ENCODE data around the gene RPE65. TPM values are rescaled to one million over a fixed set of nuclear protein-coding genes. Genes with fewer than 3 reads are reported as not detected.
"Not testable (repeated sequence)": the region's sequence is repeated elsewhere in the genome, so short reads cannot be mapped to it uniquely, and the experiment has no call there.

Gene RPE65
- total RNA-seq, 1 donor from 2014 or later: not detected

DNA sequence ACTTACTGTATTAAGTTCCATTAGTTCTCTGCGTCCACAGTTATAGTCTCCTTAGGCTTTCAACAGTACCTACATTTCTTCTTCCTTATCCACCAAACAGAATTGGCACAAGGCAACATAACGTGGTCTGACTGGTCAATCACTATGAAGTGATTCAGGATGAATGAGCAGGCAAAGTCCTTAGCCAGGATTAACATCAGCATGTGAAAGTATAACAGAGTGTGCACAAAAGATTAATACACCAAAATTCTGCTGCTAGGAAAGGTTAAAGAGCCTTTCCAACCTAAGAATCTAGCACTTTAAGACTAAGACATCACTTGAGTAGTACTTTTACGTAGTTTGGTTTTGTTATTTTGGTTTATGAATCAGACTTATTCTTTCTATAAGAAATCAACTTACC lies 31.3 kb upstream of the RPE65 start:
- Mint-ChIP-seq H3K4me1 (ENCODE audit: unreplicated experiment) (peaks cover 5% of the 10 kb centered on the region), H3K36me3 (ENCODE audit: unreplicated experiment) (peaks cover 5% of the 10 kb centered on the region), H3K9me3 (ENCODE audit: unreplicated experiment) (no peaks in the 10 kb centered on the region), H3K27ac (ENCODE audit: unreplicated experiment) (no peak overlapping the region), H3K4me3 (ENCODE audit: unreplicated experiment) (no peak overlapping the region), H3K27me3 (ENCODE audit: unreplicated experiment) (no peaks in the 10 kb centered on the region)
- DNase-seq (ENCODE audit: extremely low spot score, unreplicated experiment): no peak
- TF ChIP-seq, protein P1, sequence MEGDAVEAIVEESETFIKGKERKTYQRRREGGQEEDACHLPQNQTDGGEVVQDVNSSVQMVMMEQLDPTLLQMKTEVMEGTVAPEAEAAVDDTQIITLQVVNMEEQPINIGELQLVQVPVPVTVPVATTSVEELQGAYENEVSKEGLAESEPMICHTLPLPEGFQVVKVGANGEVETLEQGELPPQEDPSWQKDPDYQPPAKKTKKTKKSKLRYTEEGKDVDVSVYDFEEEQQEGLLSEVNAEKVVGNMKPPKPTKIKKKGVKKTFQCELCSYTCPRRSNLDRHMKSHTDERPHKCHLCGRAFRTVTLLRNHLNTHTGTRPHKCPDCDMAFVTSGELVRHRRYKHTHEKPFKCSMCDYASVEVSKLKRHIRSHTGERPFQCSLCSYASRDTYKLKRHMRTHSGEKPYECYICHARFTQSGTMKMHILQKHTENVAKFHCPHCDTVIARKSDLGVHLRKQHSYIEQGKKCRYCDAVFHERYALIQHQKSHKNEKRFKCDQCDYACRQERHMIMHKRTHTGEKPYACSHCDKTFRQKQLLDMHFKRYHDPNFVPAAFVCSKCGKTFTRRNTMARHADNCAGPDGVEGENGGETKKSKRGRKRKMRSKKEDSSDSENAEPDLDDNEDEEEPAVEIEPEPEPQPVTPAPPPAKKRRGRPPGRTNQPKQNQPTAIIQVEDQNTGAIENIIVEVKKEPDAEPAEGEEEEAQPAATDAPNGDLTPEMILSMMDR (IDR thresholded peaks at IDR 0.05): no peak

DNA sequence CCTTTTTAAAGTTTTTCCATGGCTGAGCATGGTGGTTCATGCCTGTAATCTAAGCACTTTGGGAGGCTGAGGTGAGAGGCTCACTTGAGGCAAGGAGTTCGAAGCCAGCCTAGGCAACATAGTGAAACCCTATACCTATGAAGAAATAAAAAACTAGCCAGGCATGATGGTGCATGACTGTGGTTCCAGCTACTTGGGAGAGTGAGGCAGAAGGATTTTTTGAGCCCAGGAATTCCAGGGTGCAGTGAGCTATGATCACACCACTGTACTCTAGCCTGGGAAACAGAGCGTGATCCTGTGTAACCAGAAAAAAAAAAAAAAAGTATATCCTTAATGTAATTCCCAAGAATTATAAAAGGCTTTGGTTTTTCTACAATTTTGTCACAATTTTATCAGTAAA lies 29.7 kb upstream of the RPE65 start:
- Mint-ChIP-seq H3K27me3 (ENCODE audit: unreplicated experiment) (no peaks in the 10 kb centered on the region), H3K27ac (ENCODE audit: unreplicated experiment) (no peak overlapping the region), H3K36me3 (ENCODE audit: unreplicated experiment) (peaks cover 5% of the 10 kb centered on the region), H3K9me3 (ENCODE audit: unreplicated experiment) (no peaks in the 10 kb centered on the region), H3K4me1 (ENCODE audit: unreplicated experiment) (no peaks in the 10 kb centered on the region), H3K4me3 (ENCODE audit: unreplicated experiment) (no peak overlapping the region)
- TF ChIP-seq, protein P1 (IDR thresholded peaks at IDR 0.05): no peak
- no peak for DNase-seq (ENCODE audit: extremely low spot score, unreplicated experiment)

DNA sequence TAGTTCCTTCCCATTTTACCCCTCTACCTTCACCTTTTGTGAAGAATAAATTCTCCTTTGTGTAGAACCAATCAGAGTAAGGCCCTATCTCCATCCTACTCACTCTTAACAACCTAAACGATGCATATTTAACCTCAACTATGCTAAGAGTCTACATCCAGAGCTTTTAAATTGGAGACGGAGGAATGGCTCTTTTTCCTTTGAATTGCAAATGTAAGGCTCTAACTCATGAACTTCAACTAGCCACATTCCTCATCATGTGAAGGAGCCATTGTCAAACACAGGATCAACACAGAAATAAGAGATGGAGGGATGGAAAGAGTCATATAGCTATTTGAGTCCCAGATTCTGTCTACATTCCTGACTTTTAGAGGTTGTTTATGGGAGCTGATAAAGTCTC lies 28.9 kb upstream of the RPE65 start:
- peaks cover 7% of the 10 kb centered on the region for H3K36me3 Mint-ChIP-seq (ENCODE audit: unreplicated experiment)
- H3K4me3 Mint-ChIP-seq (ENCODE audit: unreplicated experiment): no peak overlapping the region
- H3K27me3 Mint-ChIP-seq (ENCODE audit: unreplicated experiment): no peaks in the 10 kb centered on the region
- no peak for DNase-seq (ENCODE audit: extremely low spot score, unreplicated experiment)
- H3K4me1 Mint-ChIP-seq (ENCODE audit: unreplicated experiment): no peaks in the 10 kb centered on the region
- no peaks in the 10 kb centered on the region for H3K9me3 Mint-ChIP-seq (ENCODE audit: unreplicated experiment)
- no peak overlapping the region for H3K27ac Mint-ChIP-seq (ENCODE audit: unreplicated experiment)
- TF ChIP-seq, protein P1 (IDR thresholded peaks at IDR 0.05): no peak

DNA sequence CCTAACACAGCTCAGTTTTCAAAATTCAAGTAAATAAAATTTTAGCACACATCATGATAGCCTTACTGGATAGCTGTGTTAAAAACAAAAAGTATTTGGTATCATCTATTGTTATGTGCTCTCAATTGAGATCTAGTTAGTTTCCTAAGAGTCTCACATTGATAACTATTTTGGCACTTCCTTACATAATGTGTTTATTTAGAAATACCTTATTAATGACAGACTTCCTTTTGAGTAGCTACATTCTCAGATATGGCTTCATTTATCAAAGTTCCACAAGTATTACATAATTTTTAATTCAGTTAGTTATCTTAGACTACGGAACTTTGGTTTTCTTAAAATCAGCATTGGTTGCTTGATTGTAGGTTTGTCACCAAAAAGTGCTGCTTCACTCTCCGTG lies 26.9 kb upstream of the RPE65 start:
- not testable (repeated sequence) for H3K4me3 Mint-ChIP-seq (ENCODE audit: unreplicated experiment); H3K27me3 Mint-ChIP-seq (ENCODE audit: unreplicated experiment); H3K4me1 Mint-ChIP-seq (ENCODE audit: unreplicated experiment); H3K27ac Mint-ChIP-seq (ENCODE audit: unreplicated experiment); H3K36me3 Mint-ChIP-seq (ENCODE audit: unreplicated experiment); DNase-seq (ENCODE audit: extremely low spot score, unreplicated experiment); H3K9me3 Mint-ChIP-seq (ENCODE audit: unreplicated experiment)

DNA sequence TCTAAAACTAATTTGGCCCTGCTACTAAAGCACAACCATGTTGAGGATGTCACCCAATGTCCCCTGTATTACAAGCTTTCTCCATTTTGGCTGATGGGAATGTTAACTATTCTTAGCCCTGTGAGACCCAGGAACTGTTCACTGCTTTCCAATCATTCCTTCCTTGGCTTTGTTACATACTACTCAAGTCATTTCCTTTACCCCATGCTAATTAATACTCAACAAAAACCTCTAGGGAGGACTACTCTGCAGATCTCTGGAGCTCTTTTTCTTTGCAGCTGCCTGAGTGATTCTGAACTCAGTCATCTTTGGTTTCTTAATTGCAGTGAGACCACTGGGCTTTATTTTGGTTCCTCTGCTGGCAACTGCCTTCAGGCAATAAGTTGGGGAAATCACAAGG lies 23.3 kb upstream of the RPE65 start:
- Mint-ChIP-seq H3K4me3 (ENCODE audit: unreplicated experiment) (no peak overlapping the region), H3K27ac (ENCODE audit: unreplicated experiment) (no peak overlapping the region), H3K36me3 (ENCODE audit: unreplicated experiment) (peaks cover 2% of the 10 kb centered on the region), H3K4me1 (ENCODE audit: unreplicated experiment) (no peaks in the 10 kb centered on the region), H3K9me3 (ENCODE audit: unreplicated experiment) (no peaks in the 10 kb centered on the region), H3K27me3 (ENCODE audit: unreplicated experiment) (no peaks in the 10 kb centered on the region)
- TF ChIP-seq, protein P1 (IDR thresholded peaks at IDR 0.05): no peak
- DNase-seq (ENCODE audit: extremely low spot score, unreplicated experiment): no peak

DNA sequence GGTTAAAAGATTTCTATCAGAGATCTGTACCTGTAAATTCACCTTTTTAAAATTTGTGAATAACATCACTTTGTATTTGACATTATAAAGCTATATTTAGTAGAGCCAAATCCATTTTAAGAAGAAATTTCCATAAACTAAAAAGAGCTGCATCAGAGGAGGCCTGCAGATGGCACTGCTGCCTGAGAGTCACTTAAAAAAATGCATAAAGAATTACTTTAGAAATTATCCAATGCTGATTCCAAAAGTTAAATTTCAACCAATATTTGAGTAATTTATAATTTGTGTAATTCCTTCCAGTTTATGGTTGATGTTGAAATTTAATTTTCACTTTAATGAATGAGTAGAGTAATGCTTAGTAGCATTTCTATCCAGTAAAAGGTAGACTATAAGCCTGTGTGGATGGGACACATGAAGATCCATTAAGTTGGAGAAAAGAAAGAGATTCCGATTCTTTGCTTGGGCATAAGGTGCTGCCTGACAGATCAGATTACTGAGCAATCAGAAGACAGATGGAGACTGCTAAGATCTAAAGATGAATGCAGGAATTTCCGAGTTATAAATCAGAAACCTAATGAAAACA lies 20.7 kb upstream of the RPE65 start:
- H3K27me3 Mint-ChIP-seq (ENCODE audit: unreplicated experiment): no peaks in the 10 kb centered on the region
- no peak for DNase-seq (ENCODE audit: extremely low spot score, unreplicated experiment)

More for the DNA sequence above, 20.7 kb upstream of the RPE65 start:
- H3K27ac Mint-ChIP-seq (ENCODE audit: unreplicated experiment): no peak overlapping the region
- H3K9me3 Mint-ChIP-seq (ENCODE audit: unreplicated experiment): no peaks in the 10 kb centered on the region
- no peak overlapping the region for H3K4me3 Mint-ChIP-seq (ENCODE audit: unreplicated experiment)
- TF ChIP-seq, protein P1 (IDR thresholded peaks at IDR 0.05): peak; percentile 81
- no peaks in the 10 kb centered on the region for H3K4me1 Mint-ChIP-seq (ENCODE audit: unreplicated experiment)
- peaks cover 2% of the 10 kb centered on the region for H3K36me3 Mint-ChIP-seq (ENCODE audit: unreplicated experiment)

Measured in osteocyte (in vitro differentiated cells).